NCI-H1694 treated with DMSO at 0.1 percent for 48 hours (cell line): ENCODE results near the gene MDM1.

Source experiments
- DNase-seq: peaks from one replicate; lab custom pipeline; 2025; lab: John Stamatoyannopoulos, UW

The MDM1 gene

DNA sequence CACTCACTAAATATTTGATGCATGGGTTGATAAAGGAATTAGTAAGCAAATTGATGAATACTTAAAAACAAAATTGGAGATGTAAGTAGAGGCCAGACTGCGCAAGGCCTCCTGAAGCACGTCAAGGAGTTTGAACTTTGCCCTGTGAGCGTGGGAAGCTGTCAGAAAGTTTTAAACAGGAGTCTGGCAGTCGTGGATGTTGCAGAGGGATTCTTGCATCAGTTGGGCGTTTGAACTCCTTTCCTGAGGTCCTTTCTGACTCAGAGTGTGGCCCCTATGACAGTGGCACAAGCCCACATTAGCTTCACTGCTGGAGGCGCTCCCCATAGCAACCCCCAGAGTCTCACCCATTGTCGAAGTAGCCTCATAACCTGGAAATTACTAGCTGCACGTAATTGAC, 60.8 kb downstream of the MDM1 start:
- DNase-seq = no peak

- DNase-seq = no peak
Measured at GRCh38 chr12:68270358-68270757, 61.8 kb downstream of the MDM1 start.

GRCh38 chr12:68269779-68270178, 62.4 kb downstream of the MDM1 start:
- DNase-seq = no peak

DNA sequence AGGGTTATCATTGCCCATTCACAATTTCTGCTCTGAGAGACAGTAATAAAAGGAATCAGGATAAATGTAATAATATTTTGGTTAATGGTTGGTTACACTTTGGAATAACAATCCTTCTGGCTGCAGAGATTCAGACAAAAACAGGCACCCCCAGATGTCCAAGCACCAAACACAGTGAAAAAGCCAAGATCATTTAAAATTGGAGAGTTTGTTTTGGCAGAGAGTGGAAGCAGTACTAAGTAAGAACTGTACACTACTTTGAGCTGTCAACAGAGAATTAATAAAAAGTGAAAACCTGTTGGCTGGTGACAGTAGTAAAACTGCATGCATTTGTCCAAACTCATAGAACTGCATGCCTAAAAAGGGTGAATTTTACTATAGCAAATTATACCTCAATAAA, 63.2 kb downstream of the MDM1 start:
- no peak for DNase-seq

- no peak for DNase-seq
Measured at GRCh38 chr12:68267892-68268396, 64.2 kb downstream of the MDM1 start.

GRCh38 chr12:68264857-68265256, 67.3 kb downstream of the MDM1 start:
- no peak for DNase-seq

DNA sequence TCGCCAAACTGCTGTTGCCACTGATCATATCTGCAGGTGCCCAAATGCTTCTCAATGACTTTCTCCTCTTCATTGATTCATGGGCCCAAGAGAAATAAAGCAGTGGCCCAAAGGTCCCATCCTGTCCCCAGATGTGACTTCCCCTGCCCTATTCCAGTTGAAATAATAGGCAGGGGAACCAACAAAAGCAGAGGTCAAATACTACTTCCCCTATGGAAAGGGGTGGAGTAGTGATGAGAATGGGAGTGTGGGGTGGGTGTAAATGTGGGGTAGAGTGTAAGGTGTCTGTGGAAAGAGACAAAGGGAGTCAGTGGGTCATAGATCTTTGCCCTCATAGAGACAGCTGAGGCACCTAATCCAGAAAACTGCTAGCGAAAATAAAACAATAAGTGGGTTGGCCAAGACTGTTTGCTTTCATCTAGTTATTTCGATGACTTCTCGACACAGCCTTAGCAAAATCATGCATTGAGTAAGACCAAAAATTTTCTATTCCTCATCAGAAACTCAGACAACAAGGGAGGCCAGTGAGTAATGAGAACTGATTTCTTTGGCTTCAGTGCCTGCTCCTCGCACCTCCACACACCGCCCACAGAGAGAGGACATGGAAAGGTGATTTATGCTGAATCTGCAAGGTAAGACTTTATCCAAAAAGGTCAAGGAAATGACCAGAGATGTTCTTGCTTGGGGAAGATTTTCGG, 67.9 kb downstream of the MDM1 start:
- no peak for DNase-seq

DNA sequence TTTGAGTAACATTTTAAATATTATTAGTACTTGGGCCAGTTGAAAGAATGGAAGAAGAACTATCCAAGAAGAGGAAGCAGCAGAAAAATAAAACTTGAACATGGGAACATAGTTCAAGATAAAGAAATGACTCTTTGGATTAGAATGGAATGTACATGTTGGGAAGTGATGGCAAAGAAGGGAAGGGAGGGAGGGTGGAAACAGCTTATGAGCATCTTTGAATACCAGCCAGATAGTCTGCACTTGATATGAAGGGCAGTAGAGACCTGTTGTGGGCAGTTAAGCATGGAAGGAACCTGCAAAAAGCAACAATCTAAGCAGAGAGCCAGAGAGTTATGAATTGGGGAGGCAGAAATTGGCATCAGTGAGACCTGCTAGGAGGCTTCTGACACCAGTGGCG, 68.8 kb downstream of the MDM1 start:
- DNase-seq = no peak

GRCh38 chr12:68261896-68262295, 70.3 kb downstream of the MDM1 start:
- DNase-seq = no peak

GRCh38 chr12:68260153-68260552, 72.0 kb downstream of the MDM1 start:
- no peak for DNase-seq

DNA sequence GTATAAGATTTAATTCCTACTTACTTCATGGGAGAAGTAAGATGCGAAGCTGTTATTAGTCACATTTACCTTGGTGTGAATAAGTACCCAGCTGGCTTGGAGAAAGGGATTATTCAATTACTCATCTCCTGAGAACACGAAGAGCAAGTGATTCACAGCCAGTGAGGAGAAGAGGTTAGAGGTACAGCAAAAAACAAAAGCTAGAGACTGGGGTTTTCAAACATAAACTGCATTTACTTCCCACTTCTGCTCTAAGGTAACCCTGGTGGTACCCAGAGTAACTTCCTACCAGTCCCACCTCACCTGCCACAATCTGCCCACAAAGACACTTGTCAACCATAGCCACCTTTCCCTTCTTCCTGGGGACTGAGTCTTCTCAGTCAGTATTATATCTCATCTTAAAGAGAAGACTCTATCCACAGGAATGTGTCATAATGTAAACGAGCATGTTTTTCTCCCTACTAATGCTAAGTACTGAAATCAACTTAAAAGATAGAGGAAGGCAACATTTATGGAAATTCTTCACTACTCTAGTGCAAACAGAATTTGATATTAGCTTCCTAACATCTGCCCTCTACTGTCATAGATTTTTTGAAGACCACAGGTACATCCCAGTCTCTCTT, 72.7 kb downstream of the MDM1 start:
- no peak for DNase-seq

DNA sequence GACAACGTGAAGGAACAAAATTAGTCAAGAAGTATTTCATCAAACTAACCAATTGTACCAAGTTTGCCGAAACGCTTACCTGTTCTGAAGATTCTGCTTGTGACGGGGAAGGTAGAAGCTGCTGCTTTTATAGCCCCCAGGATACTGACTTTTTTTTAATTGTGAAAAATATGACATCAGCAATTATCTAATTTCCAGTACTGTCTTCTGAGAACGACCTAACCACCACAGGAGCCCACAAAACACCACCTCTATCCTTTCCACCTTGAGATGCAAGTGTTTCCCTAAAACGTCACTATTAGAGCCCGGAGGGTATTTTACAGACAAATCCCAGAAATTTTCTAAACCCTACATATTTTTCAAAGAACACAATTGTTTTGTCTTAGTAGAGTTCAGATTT, 78.7 kb downstream of the MDM1 start, which contains the start of gene IL22:
Gene IL22, minus strand, starts transcription at position 101 of the 400 bp plus-strand sequence. CDS start 156 bp downstream, outside the sequence.
- DNase-seq = no peak

- DNase-seq = no peak
Measured at GRCh38 chr12:68252077-68252476, 80.1 kb downstream of the MDM1 start.

GRCh38 chr12:68250454-68250853, 81.7 kb downstream of the MDM1 start:
- no peak for DNase-seq

GRCh38 chr12:68247785-68248184, 84.4 kb downstream of the MDM1 start:
- DNase-seq = no peak

DNA sequence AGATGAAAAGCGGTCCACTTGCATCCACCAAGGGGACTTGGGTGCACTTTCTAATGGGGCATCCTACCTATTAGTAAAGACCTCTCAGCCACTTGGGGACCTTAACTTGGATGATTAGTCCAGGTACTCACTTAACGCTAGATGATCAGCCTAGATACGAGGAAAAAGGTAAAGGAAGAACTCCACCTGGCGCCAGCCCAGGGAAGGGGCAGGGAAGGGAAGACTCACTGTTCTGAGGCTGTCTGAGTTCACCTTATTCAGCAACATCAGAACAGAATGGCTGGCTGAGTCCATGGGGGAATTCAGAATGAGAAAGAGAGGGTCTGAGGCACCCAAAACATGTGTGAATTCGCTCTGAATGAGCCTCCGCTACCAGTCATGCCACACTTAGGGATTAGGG, 85.8 kb downstream of the MDM1 start:
- no peak for DNase-seq

- DNase-seq = no peak
Measured at GRCh38 chr12:68245180-68246021, 86.8 kb downstream of the MDM1 start.
